Measurements from ENCODE around the gene DNAJC1.
"Not testable (repeated sequence)": the region's sequence is repeated elsewhere in the genome, so short reads cannot be mapped to it uniquely, and the experiment has no call there.

DNAJC1 gene

DNA sequence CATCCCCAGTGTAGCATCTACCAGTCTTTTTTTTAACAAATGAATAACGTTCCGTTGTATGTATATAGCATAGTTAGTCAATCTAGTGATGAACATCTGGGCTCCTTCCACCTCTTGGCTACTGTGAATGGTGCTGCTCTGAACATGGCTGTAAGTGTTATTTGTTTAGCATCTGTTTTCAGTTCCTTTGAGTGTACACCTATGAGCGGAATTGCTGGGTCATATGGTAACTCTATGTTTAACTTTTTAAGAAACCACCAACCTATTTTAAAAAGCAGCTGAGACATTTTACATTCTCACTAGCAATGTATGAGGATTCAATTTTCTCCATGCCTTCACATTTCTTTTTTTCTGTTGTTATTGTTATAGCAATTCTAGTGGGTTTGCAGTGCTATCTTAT, 178.2 kb downstream of the DNAJC1 start:
- no peak for TF ChIP-seq CTCF (IDR thresholded peaks at IDR 0.05; ENCODE audit: insufficient read depth, missing control alignments)
- FAIRE-seq (no peak), DNase-seq (ENCODE audit: insufficient read length, low spot score) (no peak)

GRCh38 chr10:21824409-21824808, 179.1 kb downstream of the DNAJC1 start:
- FAIRE-seq (no peak), DNase-seq (ENCODE audit: insufficient read length, low spot score) (no peak)
- TF ChIP-seq CTCF (IDR thresholded peaks at IDR 0.05; ENCODE audit: insufficient read depth, missing control alignments), result no peak

- no peak for FAIRE-seq
- DNase-seq (ENCODE audit: insufficient read length, low spot score), result no peak
- TF ChIP-seq CTCF (IDR thresholded peaks at IDR 0.05; ENCODE audit: insufficient read depth, missing control alignments), result no peak
Measured at GRCh38 chr10:21823617-21824016, 179.9 kb downstream of the DNAJC1 start.

- not testable (repeated sequence) for FAIRE-seq; DNase-seq (ENCODE audit: insufficient read length, low spot score)
Measured at GRCh38 chr10:21822273-21822672, 181.3 kb downstream of the DNAJC1 start.

DNA sequence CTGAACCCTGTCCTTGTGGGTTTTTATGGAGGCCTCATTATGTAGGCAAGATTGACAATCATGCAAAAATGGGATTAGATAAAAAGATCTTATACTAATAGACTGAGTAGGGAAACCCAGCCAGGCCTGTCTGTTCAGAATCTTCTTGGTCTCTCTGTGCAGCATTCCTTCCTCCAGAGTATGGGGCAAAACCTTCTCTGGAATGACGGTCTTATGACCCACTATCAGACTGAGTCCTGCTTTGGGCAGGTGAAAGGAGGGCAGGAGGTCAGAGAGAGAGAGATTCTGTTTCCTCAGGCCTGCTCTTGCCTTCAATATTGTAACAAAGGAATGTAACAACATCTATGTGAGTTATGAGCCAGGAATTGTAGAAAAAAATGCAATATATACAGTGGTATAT, 182.6 kb downstream of the DNAJC1 start:
- TF ChIP-seq CTCF (IDR thresholded peaks at IDR 0.05; ENCODE audit: insufficient read depth, missing control alignments), result no peak
- no peak for DNase-seq (ENCODE audit: insufficient read length, low spot score)
- FAIRE-seq, result no peak

GRCh38 chr10:21818416-21818815, 185.1 kb downstream of the DNAJC1 start:
- not testable (repeated sequence) for DNase-seq (ENCODE audit: insufficient read length, low spot score); FAIRE-seq

- TF ChIP-seq CTCF (IDR thresholded peaks at IDR 0.05; ENCODE audit: insufficient read depth, missing control alignments), result no peak
- FAIRE-seq (no peak), DNase-seq (ENCODE audit: insufficient read length, low spot score) (no peak)
Measured at GRCh38 chr10:21814866-21815265, 188.7 kb downstream of the DNAJC1 start.

DNA sequence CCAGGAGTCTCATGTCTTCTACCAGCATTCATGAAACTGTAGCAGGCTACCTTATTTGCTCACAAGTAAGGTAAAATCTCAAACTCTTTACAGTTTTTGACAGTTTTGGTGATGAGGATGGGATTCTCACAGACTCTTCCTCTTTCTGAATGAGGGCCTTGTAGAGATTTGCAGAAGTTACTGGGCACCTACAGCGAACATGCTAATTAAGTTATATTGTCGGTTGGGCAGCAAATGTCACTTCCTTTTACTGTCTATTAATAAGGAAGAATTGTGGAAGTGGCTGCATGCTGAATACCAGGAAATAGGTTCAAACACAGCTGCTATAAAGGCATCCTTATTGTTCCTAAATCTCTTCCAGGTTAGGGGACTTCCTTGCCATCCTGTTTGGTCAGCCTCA, 189.6 kb downstream of the DNAJC1 start:
- no peak for FAIRE-seq
- no peak for DNase-seq (ENCODE audit: insufficient read length, low spot score)

More for the DNA sequence above, 189.6 kb downstream of the DNAJC1 start:
- no peak for TF ChIP-seq CTCF (IDR thresholded peaks at IDR 0.05; ENCODE audit: insufficient read depth, missing control alignments)

All from D721Med (cell line).